ENCODE measurements around the gene SERPINB1.

GRCh38 chr6:2861060-2861821 is 19.6 kb upstream of the SERPINB1 start:
- TF ChIP-seq CTCF (IDR thresholded peaks at IDR 0.05): no peak
- TF ChIP-seq POLR2A (IDR thresholded peaks at IDR 0.05; ENCODE audit: low read length): no peak
- TF ChIP-seq JUNB (IDR thresholded peaks at IDR 0.05): no peak
- TF ChIP-seq ESRRA (IDR thresholded peaks at IDR 0.05; ENCODE audit: borderline replicate concordance, low read length): no peak
- TF ChIP-seq BCL3 (IDR thresholded peaks at IDR 0.05): no peak
- TF ChIP-seq HDAC2 (IDR thresholded peaks at IDR 0.05): no peak

Data from A549 (cell line).